ENCODE measurements around the gene ZBTB47. TPM values are rescaled to one million over a fixed set of nuclear protein-coding genes. Genes with fewer than 3 reads are reported as not detected.
A peak's percentile ranks its signal among the peaks of the same experiment; 100 is the strongest.

Gene ZBTB47
- total RNA-seq, 1 donor from 2014 or later, result 118 TPM

GRCh38 chr3:42681361-42682038 lies 28.0 kb downstream of the ZBTB47 start:
- intact Hi-C loops (cut with micrococcal nuclease), result no loop called here
- no peaks in the 10 kb centered on the region for H3K36me3 ChIP-seq
- no peak overlapping the region for H3K27ac ChIP-seq (replicated peaks)
- no peak for DNase-seq
- no peak overlapping the region for H3K4me3 ChIP-seq
- H3K4me1 ChIP-seq, result peaks cover 27% of the 10 kb centered on the region
- H3K27me3 ChIP-seq (ENCODE audit: low read depth), result peaks cover 19% of the 10 kb centered on the region
- no peak for TF ChIP-seq CTCF (IDR thresholded peaks at IDR 0.05; ENCODE audit: borderline replicate concordance)
- H3K9me3 ChIP-seq (replicated peaks), result peaks cover 15% of the 10 kb centered on the region

DNA sequence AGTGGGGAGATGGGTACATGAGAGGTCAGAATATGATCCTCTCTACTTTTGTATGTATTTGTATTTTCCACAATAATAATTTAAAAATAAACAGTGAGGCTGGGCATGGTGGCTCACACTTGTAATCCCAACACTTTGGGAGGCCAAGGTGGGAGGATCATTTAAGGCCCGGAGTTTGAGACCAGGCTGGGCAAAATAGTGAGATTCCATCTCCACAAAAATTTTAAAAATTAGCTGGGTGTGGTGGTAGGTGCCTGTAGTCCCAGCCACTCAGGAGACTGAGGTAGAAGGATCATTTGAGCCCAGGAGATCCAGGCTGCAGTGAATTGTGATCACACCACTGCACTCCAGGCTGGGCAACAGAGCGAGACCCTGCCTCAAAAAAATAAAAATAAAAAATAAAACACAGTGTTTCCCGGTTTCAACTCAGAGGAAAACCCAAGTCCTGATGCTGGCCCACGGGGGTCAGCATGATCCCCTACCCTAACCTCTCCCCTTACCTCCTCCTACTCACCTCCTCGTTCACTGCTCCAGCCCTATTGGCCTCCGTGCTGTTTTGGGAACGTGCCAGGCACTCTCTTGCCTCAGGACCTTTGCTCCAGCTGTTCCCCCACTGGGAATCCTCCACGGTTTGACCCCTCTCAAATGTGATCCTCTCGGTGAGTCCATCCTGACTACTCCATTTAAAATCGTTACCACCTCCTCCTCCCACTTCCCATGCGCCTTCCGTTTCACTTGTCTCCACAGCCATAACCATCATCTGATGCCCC lies 29.0 kb downstream of the ZBTB47 start:
- intact Hi-C loops (cut with micrococcal nuclease), result no loop called here
- Histone ChIP-seq H3K4me3 (no peak overlapping the region), H3K4me1 (peaks cover 30% of the 10 kb centered on the region), H3K9me3 (replicated peaks) (peaks cover 11% of the 10 kb centered on the region), H3K27ac (replicated peaks) (peak overlapping the region; percentile 93), H3K27me3 (ENCODE audit: low read depth) (peaks cover 23% of the 10 kb centered on the region), H3K36me3 (no peaks in the 10 kb centered on the region)
- TF ChIP-seq CTCF (IDR thresholded peaks at IDR 0.05; ENCODE audit: borderline replicate concordance), result no peak
- no peak for DNase-seq

GRCh38 chr3:42683875-42684598 lies 30.5 kb downstream of the ZBTB47 start:
- Histone ChIP-seq H3K4me1 (peaks cover 30% of the 10 kb centered on the region), H3K36me3 (no peaks in the 10 kb centered on the region), H3K27ac (replicated peaks) (peak overlapping the region; percentile 93), H3K27me3 (ENCODE audit: low read depth) (peaks cover 23% of the 10 kb centered on the region), H3K4me3 (peak overlapping the region; percentile 39), H3K9me3 (replicated peaks) (no peaks in the 10 kb centered on the region)
- TF ChIP-seq CTCF (IDR thresholded peaks at IDR 0.05; ENCODE audit: borderline replicate concordance), result no peak
- DNase-seq, result peak; percentile 75
- intact Hi-C loops (cut with micrococcal nuclease), result no loop called here

GRCh38 chr3:42684632-42685362 lies 31.3 kb downstream of the ZBTB47 start:
- intact Hi-C loops (cut with micrococcal nuclease), result no loop called here
- Histone ChIP-seq H3K9me3 (replicated peaks) (no peaks in the 10 kb centered on the region), H3K4me1 (peaks cover 30% of the 10 kb centered on the region), H3K27me3 (ENCODE audit: low read depth) (peaks cover 23% of the 10 kb centered on the region), H3K4me3 (no peak overlapping the region), H3K27ac (replicated peaks) (peak overlapping the region; percentile 93), H3K36me3 (no peaks in the 10 kb centered on the region)
- no peak for TF ChIP-seq CTCF (IDR thresholded peaks at IDR 0.05; ENCODE audit: borderline replicate concordance)
- DNase-seq, result no peak

- Histone ChIP-seq H3K4me3 (peak within 1 kb of the TSS; percentile 34), H3K27me3 (ENCODE audit: low read depth) (peaks cover 23% of the 10 kb centered on the region), H3K4me1 (peaks cover 30% of the 10 kb centered on the region), H3K36me3 (no peaks in the 10 kb centered on the region), H3K27ac (replicated peaks) (peak within 1 kb of the TSS; percentile 93), H3K9me3 (replicated peaks) (no peaks in the 10 kb centered on the region)
- intact Hi-C loops (cut with micrococcal nuclease), result no loop called here
- DNase-seq, result peak; percentile 16
- TF ChIP-seq CTCF (IDR thresholded peaks at IDR 0.05; ENCODE audit: borderline replicate concordance), result no peak
These were observed 31.9 kb downstream of the ZBTB47 start, which contains the start of gene KLHL40 for GRCh38 chr3:42685363-42685881. Gene KLHL40, plus strand, starts transcription at chr3:42685537. Its CDS starts 82 bp downstream, at chr3:42685619.
